ENCODE data around the gene MYADM. TPM values are rescaled to one million over a fixed set of nuclear protein-coding genes. Genes with fewer than 3 reads are reported as not detected.

Gene MYADM
- total RNA-seq, 3 donors from 2014 or later (not counting 1 experiment from before 2014, with no cell fraction given): 219 to 658 (median 296) TPM

- Histone ChIP-seq H3K36me3 (ENCODE audit: control insufficient read depth, insufficient read depth, low read length) (no peaks in the 10 kb centered on the region), H3K27ac (ENCODE audit: low read length) (no peak overlapping the region), H3K4me3 (ENCODE audit: low read length) (no peak overlapping the region), H3K27me3 (ENCODE audit: control insufficient read depth, insufficient read depth, low read length) (peaks cover 32% of the 10 kb centered on the region), H3K9me3 (ENCODE audit: control insufficient read depth, insufficient read depth, low read length) (no peaks in the 10 kb centered on the region), H3K4me1 (ENCODE audit: control insufficient read depth, insufficient read depth, low read length) (peaks cover 31% of the 10 kb centered on the region)
- H3K27ac Mint-ChIP-seq: no peak overlapping the region
- peaks cover 0 to 4% of the 10 kb centered on the region in 2 donors for H3K9me3 Mint-ChIP-seq
- no peak overlapping the region for H3K4me3 Mint-ChIP-seq
- H3K4me1 Mint-ChIP-seq: peaks cover 17 to 52% of the 10 kb centered on the region in 2 donors
- H3K27me3 Mint-ChIP-seq (ENCODE audit: low read depth in 2 of 2): peaks cover 49 to 50% of the 10 kb centered on the region in 2 donors
- no peak for TF ChIP-seq CTCF (IDR thresholded peaks at IDR 0.05)
- WGBS (ENCODE audit: insufficient coverage): no CpG with 5 or more reads among the region's 1 CpG
- intact Hi-C loops (cut with micrococcal nuclease): no loop called here
- H3K36me3 Mint-ChIP-seq: no peaks in the 10 kb centered on the region
- ATAC-seq: no peak
- no peak for DNase-seq
Measured at GRCh38 chr19:53905787-53906186, 38.1 kb downstream of the MYADM start.

GRCh38 chr19:53906211-53907192 lies 38.8 kb downstream of the MYADM start:
- H3K4me3 Mint-ChIP-seq: peak overlapping the region; percentile 5
- H3K9me3 Mint-ChIP-seq: peaks cover 0 to 4% of the 10 kb centered on the region in 2 donors
- peak; percentile 72 for TF ChIP-seq CTCF (IDR thresholded peaks at IDR 0.05)
- peaks cover 55 to 57% of the 10 kb centered on the region in 2 donors for H3K27me3 Mint-ChIP-seq (ENCODE audit: low read depth in 2 of 2)
- H3K4me1 ChIP-seq (ENCODE audit: control insufficient read depth, insufficient read depth, low read length): peaks cover 31% of the 10 kb centered on the region
- H3K36me3 ChIP-seq (ENCODE audit: control insufficient read depth, insufficient read depth, low read length): no peaks in the 10 kb centered on the region
- no peak overlapping the region for H3K27ac ChIP-seq (ENCODE audit: low read length)
- H3K4me3 ChIP-seq (ENCODE audit: low read length): no peak overlapping the region
- ATAC-seq (peak; percentile 62 to 79 (median 77)), DNase-seq (peak; percentile 65 to 81)
- H3K4me1 Mint-ChIP-seq: peaks cover 17 to 52% of the 10 kb centered on the region in 2 donors
- 14% methylated on average over 48 of the region's 48 CpGs for WGBS (ENCODE audit: insufficient coverage)
- H3K9me3 ChIP-seq (ENCODE audit: control insufficient read depth, insufficient read depth, low read length): no peaks in the 10 kb centered on the region
- H3K36me3 Mint-ChIP-seq: no peaks in the 10 kb centered on the region
- peaks cover 32% of the 10 kb centered on the region for H3K27me3 ChIP-seq (ENCODE audit: control insufficient read depth, insufficient read depth, low read length)
- intact Hi-C loops (cut with micrococcal nuclease): no loop called here
- H3K27ac Mint-ChIP-seq: no peak overlapping the region

- Histone ChIP-seq H3K9me3 (ENCODE audit: control insufficient read depth, insufficient read depth, low read length) (no peaks in the 10 kb centered on the region), H3K27ac (ENCODE audit: low read length) (no peak overlapping the region), H3K27me3 (ENCODE audit: control insufficient read depth, insufficient read depth, low read length) (peaks cover 33% of the 10 kb centered on the region), H3K4me3 (ENCODE audit: low read length) (no peak overlapping the region), H3K36me3 (ENCODE audit: control insufficient read depth, insufficient read depth, low read length) (no peaks in the 10 kb centered on the region), H3K4me1 (ENCODE audit: control insufficient read depth, insufficient read depth, low read length) (peaks cover 31% of the 10 kb centered on the region)
- peaks cover 62 to 64% of the 10 kb centered on the region in 2 donors for H3K27me3 Mint-ChIP-seq (ENCODE audit: low read depth in 2 of 2)
- H3K27ac Mint-ChIP-seq: no peak overlapping the region
- 33% methylated on average over 14 of the region's 14 CpGs for WGBS (ENCODE audit: insufficient coverage)
- H3K4me3 Mint-ChIP-seq: no peak overlapping the region
- no peak for TF ChIP-seq CTCF (IDR thresholded peaks at IDR 0.05)
- intact Hi-C loops (cut with micrococcal nuclease): no loop called here
- no peaks in the 10 kb centered on the region for H3K36me3 Mint-ChIP-seq
- H3K4me1 Mint-ChIP-seq: peaks cover 17 to 52% of the 10 kb centered on the region in 2 donors
- ATAC-seq (no peak), DNase-seq (no peak)
- H3K9me3 Mint-ChIP-seq: peaks cover 0 to 4% of the 10 kb centered on the region in 2 donors
Measured at GRCh38 chr19:53907193-53907581, 39.5 kb downstream of the MYADM start.

Measured in natural killer cell (primary cell).